Loucy (cell line): ENCODE results near the gene WASF2.

Experiments
- H2AFZ ChIP-seq: fragments of 200-600 bp; sonication (generic); 2 replicates; pipeline ENCODE4 v1.6.0; 2016; ENCODE audit warnings: antibody characterized with exemption, mild to moderate bottlenecking, low read length, moderate library complexity
- H3F3A ChIP-seq: fragments of 200-600 bp; 2 replicates; pipeline ENCODE4 v1.6.0; 2016; ENCODE audit warnings: antibody characterized with exemption, low read depth, mild to moderate bottlenecking
- H3K27me3 ChIP-seq: fragments of 200-600 bp; sonication (generic); 2 replicates; pipeline ENCODE4 v1.6.1; 2014; ENCODE audit warnings: low read length, mild to moderate bottlenecking; ENCODE audit not compliant: insufficient read depth, poor library complexity, severe bottlenecking
- H3K36me3 ChIP-seq: fragments of 200-600 bp; sonication (generic); 2 replicates; pipeline ENCODE4 v1.6.1; 2016; ENCODE audit warnings: low read length; ENCODE audit not compliant: insufficient read depth
- H3K4me1 ChIP-seq: fragments of 200-600 bp; sonication (generic); 2 replicates; pipeline ENCODE4 v1.5.1; 2014; ENCODE audit warnings: low read length, mild to moderate bottlenecking; ENCODE audit not compliant: insufficient read depth, poor library complexity, severe bottlenecking
- H3K4me2 ChIP-seq: fragments of 200-600 bp; sonication (generic); 2 replicates; pipeline ENCODE4 v1.6.0; 2014; ENCODE audit warnings: antibody characterized with exemption, low read length, low read depth, mild to moderate bottlenecking; ENCODE audit not compliant: poor library complexity, severe bottlenecking
- H3K4me3 ChIP-seq: fragments of 200-600 bp; sonication (generic); 2 replicates; pipeline ENCODE4 v1.5.1; 2014; ENCODE audit warnings: low read length, mild to moderate bottlenecking, mixed read lengths; ENCODE audit not compliant: poor library complexity, severe bottlenecking
- H3K79me2 ChIP-seq: fragments of 200-600 bp; sonication (generic); 2 replicates; pipeline ENCODE4 v1.6.1; 2014; ENCODE audit warnings: low read length; ENCODE audit not compliant: insufficient read depth
- H3K9ac ChIP-seq: fragments of 200-600 bp; sonication (generic); 2 replicates; pipeline ENCODE4 v1.6.0; 2014; ENCODE audit warnings: mild to moderate bottlenecking, low read depth, low read length, moderate library complexity; ENCODE audit not compliant: poor library complexity, severe bottlenecking
- H3K9me2 ChIP-seq: fragments of 200-600 bp; sonication (generic); replicated peaks from 2 replicates; pipeline ENCODE4 v1.6.1; 2016; ENCODE audit warnings: low read depth, low read length, mixed read lengths
- H3K9me3 ChIP-seq: fragments of 200-600 bp; sonication (generic); 2 replicates; pipeline ENCODE4 v1.6.1; 2014; ENCODE audit warnings: mild to moderate bottlenecking, antibody characterized with exemption, low read length, low read depth; ENCODE audit not compliant: insufficient read depth
- H4K20me1 ChIP-seq: fragments of 200-600 bp; sonication (generic); 2 replicates; pipeline ENCODE4 v1.6.0; 2014; ENCODE audit warnings: antibody characterized with exemption, low read length, mild to moderate bottlenecking; ENCODE audit not compliant: insufficient read depth, poor library complexity, severe bottlenecking
- EZH2phosphoT487 ChIP-seq: fragments of 200-600 bp; IDR thresholded peaks from 2 replicates; pipeline ENCODE4 v1.6.1; 2018; ENCODE audit warnings: antibody characterized with exemption, mild to moderate bottlenecking, moderate library complexity, borderline replicate concordance
- TF ChIP-seq, protein P1 (sequence below): fragments of 200-600 bp; sonication (generic); conservative IDR thresholded peaks from 2 replicates; pipeline ENCODE4 v1.5.1; 2014; ENCODE audit warnings: mild to moderate bottlenecking, antibody characterized with exemption, low read length

Gene WASF2

GRCh38 chr1:27429029-27429425 is 60.9 kb downstream of the WASF2 start:
- Histone ChIP-seq H3K9ac (peak overlapping the region; percentile 74), H3K9me3 (no peaks in the 10 kb centered on the region), H4K20me1 (no peaks in the 10 kb centered on the region), H3K4me1 (peaks cover 86% of the 10 kb centered on the region), H3K27me3 (no peaks in the 10 kb centered on the region), H3F3A (peaks cover 19% of the 10 kb centered on the region), H3K4me3 (peak overlapping the region; percentile 62), H3K36me3 (peaks cover 27% of the 10 kb centered on the region; the same call in 1 of the 2 replicates), H3K9me2 (no peaks in the 10 kb centered on the region), H3K79me2 (peaks cover 82% of the 10 kb centered on the region), H2AFZ (no peak overlapping the region), H3K4me2 (peak overlapping the region; percentile 80)
- TF ChIP-seq EZH2phosphoT487: no peak
- TF ChIP-seq, protein P1, sequence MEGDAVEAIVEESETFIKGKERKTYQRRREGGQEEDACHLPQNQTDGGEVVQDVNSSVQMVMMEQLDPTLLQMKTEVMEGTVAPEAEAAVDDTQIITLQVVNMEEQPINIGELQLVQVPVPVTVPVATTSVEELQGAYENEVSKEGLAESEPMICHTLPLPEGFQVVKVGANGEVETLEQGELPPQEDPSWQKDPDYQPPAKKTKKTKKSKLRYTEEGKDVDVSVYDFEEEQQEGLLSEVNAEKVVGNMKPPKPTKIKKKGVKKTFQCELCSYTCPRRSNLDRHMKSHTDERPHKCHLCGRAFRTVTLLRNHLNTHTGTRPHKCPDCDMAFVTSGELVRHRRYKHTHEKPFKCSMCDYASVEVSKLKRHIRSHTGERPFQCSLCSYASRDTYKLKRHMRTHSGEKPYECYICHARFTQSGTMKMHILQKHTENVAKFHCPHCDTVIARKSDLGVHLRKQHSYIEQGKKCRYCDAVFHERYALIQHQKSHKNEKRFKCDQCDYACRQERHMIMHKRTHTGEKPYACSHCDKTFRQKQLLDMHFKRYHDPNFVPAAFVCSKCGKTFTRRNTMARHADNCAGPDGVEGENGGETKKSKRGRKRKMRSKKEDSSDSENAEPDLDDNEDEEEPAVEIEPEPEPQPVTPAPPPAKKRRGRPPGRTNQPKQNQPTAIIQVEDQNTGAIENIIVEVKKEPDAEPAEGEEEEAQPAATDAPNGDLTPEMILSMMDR: no peak

DNA sequence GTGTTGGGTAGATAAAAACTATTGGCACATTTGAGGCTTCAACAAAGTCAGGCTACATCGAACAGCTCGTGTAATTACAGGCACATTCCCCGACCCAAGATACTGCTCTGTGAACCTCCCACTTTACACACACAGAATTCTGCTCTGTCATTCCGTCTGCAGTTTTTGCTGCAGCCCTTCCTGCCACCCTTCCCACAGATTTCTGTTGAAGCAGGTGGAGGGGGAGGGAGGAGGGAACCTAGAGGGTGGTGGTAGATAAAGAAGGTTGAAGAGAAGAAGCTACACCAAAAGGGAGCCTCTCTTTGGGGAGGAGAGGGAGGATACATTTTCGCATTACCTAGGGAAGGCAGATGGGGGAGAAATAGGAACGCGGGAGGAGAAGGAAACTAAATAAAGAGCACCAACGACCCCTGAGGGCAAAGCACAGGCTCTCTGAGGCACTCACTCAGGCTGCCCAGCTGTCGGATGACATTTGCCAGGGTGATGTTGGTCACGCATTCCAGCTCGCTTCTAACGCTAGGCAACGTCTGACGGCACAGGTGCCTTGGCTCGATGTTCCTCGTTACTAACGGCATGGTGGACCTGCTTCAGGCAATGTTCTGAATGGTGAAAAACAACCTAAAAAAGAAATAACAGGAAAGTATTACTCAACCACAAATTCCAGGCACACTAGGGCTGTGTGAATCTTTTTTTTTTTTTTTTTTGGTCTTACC is 61.5 kb downstream of the WASF2 start:
- H3K4me3 ChIP-seq: peak overlapping the region; percentile 62
- peaks cover 86% of the 10 kb centered on the region for H3K4me1 ChIP-seq
- peaks cover 19% of the 10 kb centered on the region for H3F3A ChIP-seq
- no peaks in the 10 kb centered on the region for H3K9me3 ChIP-seq
- H3K9ac ChIP-seq: peak overlapping the region; percentile 74
- H3K27me3 ChIP-seq: no peaks in the 10 kb centered on the region
- peak overlapping the region; percentile 80 for H3K4me2 ChIP-seq
- no peaks in the 10 kb centered on the region for H3K9me2 ChIP-seq
- H3K36me3 ChIP-seq: peaks cover 27% of the 10 kb centered on the region; the same call in 1 of the 2 replicates
- no peaks in the 10 kb centered on the region for H4K20me1 ChIP-seq
- H3K79me2 ChIP-seq: peaks cover 82% of the 10 kb centered on the region
- no peak overlapping the region for H2AFZ ChIP-seq
- TF ChIP-seq, protein P1: 0 out of 2 replicates have a peak, but pooled peaks have one; percentile 14
- TF ChIP-seq EZH2phosphoT487: no peak

GRCh38 chr1:27427816-27428315 is 62.1 kb downstream of the WASF2 start:
- Histone ChIP-seq H3K9me2 (no peaks in the 10 kb centered on the region), H4K20me1 (no peaks in the 10 kb centered on the region), H3K27me3 (no peaks in the 10 kb centered on the region), H3K36me3 (peaks cover 27% of the 10 kb centered on the region; the same call in 1 of the 2 replicates), H3K79me2 (peaks cover 82% of the 10 kb centered on the region), H3K4me3 (peak overlapping the region; percentile 62), H3K9me3 (no peaks in the 10 kb centered on the region), H3K9ac (peak overlapping the region; percentile 74), H3F3A (peaks cover 19% of the 10 kb centered on the region), H2AFZ (no peak overlapping the region), H3K4me1 (peaks cover 84% of the 10 kb centered on the region), H3K4me2 (peak overlapping the region; percentile 80)
- TF ChIP-seq, protein P1: no peak
- TF ChIP-seq EZH2phosphoT487: no peak
